Activated CD4-positive, alpha-beta T cell treated with anti-CD3 and anti-CD28 coated beads, Interleukin-2, amount 50 U/mL, for 4 hours (primary cell): ENCODE measurements around the gene SEMA4D.
A peak's percentile ranks its signal among the peaks of the same experiment; 100 is the strongest.
"Not testable (repeated sequence)": the region's sequence is repeated elsewhere in the genome, so short reads cannot be mapped to it uniquely, and the experiment has no call there.

ENCODE experiments used
- DNase-seq, 2 experiments: peaks; one replicate each; pipeline ENCODE4 v3.0.0-alpha.2; 2020

SEMA4D gene

DNA sequence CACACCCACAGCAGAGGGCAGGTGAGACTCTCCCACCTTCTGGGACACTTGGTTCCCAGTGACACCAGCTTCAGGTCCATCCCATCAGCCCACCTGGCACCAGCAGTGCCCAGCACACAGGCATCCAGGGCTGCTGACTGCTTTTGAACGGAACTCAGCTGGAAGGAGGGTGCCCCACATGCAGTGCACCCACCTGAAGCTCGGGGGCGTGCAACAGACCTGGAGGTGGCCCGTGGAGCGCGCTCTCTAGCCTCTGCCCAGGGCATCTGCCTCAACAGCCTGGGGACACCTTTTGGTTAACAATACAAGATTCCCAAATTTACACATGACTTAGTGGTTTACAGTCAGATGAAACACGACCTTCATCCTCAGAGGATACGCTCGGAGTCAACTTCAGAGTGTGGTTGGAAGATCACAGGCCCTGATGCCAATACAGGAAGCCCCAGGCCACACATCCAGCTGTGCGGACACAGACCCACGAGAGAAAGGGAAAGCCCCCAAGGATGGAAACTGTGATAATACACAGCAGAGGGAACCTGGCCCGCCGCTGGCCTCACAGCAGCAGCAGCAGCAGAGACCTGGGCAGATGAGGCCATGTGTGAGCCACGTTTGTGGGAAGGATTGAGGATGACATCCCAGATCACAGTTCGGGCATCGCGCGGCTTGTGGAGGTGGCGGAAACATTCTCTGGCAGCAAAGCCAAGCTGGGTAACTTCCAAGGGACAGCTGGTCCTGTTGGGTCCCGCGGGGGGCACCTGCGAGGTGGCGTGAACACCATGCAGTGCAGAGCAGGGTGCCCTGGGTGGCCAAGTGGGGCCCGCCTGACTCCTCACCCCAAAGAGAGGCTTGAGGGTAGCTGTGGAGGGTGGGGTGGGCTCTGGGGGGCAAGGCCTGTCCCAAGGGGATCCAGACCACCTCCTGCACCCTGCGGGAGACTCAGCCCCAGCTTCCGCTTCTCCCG is 115.6 kb downstream of the SEMA4D start:
- DNase-seq = no peak

DNA sequence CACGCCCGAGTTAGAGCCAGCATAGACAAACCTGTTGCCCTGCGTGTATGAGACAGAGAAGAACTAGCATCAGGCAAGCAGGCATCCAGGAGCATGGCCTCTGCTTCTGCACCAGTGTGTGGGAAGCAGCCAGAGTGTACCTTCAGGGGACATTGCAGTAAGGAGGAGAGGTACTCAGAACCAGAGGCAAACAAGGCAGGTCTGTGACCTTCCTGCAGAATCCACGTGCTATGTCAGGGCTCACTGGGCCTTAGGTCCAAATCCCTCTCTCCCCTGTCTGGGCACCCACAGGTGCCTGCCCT is 116.7 kb downstream of the SEMA4D start:
- no peak for DNase-seq

DNA sequence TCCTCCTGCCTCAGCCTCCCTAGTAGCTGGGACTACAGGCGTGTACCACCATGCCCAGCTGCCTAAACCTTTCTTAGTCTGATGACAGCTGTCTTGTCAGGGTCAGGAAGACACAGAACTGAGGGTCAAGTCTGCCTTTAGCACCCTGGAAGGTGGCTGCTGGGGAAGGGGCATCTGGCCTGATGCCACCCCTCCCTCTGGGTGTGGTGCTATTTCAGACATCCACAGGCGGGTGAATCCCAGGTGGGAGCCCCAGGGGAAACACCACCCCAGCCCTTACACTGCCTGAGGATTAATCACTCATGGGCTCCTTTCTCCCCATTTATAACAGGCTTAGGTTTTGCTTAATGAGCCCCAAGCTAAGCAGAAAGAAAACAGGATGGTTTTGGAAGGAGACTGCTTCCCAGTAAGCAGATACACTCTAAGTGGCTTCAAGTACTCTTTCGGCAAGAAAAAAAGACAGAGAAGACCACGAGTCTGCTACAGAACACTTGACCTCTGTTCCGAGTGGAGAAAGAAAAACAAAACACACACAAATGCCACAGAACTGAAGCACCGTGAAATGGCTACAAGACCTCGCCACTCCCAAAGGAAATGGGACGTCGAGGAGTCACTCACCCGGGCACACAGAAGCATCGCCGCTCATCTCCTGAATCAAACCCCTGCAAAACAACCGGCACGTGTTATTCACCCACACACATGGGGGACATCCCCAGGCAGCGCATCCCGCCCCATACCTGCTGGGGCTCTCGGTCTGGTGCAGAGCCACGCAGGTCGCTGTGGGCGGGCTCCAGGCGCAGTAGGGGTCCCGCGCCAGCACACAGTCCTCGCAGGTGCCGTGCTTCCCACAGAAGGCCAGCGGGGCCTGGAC is 117.2 kb downstream of the SEMA4D start:
- no peak for DNase-seq

DNA sequence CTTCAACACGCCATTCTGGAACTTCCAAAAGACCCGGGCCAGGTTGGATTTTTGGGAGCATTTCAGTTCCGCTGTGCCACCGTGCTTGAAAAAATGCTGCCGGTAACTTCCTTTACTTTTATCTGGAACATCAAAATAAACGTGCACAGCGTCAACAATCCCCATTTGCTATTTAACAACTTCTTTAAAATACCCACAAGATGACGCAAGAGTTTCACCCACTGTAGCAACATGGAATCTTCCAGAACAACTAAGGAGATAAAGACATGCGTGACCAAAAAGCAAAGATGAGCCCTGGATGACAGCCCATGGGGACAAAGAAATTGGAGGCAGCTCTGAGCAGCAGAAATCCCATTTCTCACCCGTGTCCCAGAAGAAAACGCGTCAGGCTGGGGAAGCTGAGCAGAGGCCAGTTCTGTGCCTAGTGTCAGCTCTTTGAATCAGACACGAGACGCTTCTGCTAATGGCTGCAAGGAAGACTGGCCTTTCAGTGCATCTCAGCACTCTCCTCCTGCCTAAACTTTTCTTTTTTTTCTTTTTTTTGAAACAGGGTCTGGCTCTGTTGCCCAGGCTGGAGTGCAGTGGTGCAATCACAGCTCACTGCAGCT is 118.3 kb downstream of the SEMA4D start:
- no peak for DNase-seq

DNA sequence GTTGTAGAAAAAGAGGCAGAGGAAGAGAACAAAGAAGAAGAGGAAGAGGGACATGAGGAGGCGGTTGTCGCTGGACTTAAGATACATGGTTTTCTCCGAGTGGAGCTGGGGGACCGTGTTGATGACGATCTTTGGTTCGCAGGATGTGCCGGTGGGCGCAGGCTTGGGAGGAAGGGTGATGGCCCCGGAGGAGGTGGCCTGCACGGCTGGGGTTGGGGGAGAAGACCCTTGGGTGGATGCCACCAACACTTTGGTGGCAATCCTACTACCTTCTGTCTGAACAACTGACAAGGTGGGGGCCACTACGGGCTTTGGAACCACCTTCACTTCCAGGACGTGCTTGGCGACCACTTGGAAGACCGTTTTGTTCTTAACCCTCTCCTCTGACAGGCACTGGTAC is 118.9 kb downstream of the SEMA4D start:
- no peak for DNase-seq

DNA sequence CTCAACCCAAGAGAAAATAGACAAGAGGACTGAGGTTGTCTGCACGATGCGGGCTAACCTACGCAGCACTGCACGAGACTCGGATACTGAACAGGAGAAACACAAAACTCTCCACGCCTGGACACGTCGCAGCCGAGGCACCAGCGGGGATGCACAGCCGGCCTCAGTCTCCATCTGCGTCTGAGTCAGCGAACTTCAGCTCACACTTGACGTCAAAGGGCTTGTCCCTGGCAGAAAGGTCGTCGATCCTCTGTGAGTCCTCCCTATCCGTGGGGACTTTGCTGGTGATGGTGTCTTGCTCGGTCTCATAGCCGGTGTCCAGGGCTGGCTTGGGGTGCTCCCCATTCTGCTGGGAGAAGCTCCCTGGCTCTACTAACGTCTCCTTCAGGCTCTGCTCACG is 119.4 kb downstream of the SEMA4D start:
- no peak for DNase-seq

DNA sequence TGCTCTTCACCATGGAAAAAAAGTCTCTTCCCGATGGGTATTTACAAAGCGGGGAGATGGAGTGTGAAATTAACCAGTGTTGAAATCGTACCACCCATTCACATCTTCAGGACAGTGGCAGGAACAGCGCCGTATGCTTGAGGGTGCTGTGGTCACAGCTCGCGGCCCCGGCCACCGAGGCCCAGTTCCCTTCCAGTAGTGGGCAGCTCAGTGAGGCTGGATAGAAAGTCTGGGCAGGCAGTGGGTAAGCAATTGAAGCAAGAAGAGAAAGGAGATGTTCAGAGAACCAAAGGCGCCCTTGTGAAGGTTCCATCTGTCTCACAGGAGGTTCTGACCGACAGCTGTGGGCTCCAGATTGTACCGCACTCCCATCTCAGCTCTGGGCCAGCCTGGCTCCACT is 120.5 kb downstream of the SEMA4D start:
- DNase-seq = no peak

DNA sequence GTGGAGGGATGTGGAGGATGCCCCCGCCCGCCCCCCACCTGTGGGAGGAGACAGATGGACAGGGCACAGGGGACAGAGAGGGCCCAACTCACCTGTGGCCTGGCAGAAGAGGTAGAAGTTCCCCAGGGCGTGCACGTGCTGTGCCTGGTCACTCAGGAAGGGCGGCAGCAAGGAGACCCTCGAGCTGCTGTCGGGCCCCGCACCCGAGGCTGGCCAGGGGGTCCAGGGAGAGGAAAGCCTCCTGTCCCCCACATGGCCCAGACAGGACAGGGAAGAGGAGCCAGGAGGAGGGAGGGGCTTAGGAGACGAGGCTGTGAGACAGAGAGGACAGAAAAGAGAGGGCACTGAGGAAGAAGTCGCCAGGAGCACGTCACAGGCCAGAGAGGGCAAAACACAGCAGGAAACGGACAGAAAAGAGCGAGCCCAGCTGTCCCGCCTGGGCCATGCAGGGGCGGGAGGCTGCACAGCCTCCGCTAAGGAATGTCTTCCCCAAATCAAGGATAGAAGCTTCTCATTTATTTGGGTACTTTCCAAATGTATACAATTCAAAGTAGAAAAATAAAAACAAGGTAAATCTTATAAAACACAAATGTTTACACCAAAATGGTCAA is 121.1 kb downstream of the SEMA4D start:
- no peak for DNase-seq

DNA sequence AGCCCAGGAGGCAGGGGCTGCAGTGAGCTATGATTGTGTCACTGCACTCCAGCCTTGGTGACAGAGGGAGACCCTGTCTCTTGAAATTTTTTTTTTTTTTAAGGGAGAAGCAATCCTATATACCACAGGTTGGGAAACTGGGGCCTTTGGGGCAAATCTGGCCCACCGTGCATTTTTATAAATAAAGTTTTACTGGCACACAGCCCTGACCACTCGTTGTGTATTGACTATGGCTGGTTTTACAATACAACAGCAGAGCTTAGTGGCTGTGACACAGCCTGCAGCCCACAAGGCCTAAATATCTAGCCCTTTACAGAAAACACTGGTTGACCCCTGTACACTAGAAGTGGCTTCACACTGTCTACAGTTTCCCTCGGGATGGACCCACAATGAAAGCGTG is 121.6 kb downstream of the SEMA4D start:
- no peak for DNase-seq

DNA sequence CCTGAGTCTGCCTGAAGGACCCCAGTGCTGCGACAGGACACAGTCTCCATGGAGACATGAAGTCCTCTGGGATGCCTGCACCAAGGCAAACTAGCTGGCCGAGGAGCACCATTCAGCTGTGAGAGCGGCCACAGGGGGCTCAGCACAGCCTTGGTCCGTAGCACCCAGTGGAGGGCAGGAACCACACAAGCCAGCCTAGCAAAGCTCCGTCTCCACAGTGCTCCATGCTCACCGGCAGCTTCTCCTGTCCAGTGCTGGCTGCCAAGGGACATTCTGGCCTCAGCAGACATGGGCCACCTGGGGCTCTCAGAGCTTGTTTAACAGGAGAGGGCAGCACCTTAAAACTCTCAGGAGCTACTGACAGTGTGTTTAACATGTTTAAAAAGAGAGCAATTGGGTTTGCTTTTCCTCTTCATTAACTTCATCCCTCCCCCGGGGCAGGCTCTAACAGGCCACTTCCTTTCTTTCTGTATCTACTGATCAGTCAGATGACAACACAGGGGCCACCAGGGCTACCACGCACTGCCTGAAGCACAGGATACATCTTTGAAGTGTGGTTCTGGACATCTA is 122.6 kb downstream of the SEMA4D start:
- no peak for DNase-seq

DNA sequence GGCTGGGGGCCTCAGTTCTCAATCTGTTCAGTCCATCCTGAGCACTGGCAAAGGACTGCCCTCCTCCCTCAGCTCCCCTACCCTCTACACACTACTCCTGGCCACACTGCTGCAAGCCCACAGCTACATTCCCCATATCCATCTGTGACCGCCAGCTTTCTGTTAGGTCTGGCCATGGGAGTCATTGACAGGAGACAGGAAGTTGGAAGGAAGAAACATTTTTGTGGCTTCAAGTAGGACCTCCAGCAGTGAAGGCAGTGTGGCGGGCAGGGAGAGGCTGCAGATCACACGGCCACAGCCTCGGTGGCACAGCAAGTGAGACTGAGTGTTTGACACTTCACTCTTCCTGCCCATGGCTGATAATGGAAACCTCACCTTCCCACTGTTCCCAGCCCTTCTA is 123.7 kb downstream of the SEMA4D start:
- DNase-seq = no peak

DNA sequence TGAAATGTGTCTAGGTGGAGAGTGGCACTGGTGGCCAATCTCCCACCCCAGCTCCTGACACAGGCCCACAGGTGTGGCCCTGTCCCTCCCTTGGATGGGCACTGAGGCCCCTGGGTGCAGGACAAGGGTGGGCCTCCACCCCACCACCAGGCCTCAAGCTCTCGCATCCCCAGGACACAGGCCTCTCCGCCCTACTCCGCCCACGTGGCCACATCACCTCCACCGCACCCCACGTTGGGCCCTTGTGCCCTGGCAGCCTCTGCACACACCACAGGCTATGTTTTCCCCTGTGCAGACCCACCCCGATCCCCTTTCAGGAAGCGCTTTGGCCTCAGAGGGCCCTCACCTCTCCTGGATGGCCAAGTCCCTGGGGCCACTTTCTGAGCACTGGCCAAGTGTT is 124.9 kb downstream of the SEMA4D start:
- DNase-seq = no peak

DNA sequence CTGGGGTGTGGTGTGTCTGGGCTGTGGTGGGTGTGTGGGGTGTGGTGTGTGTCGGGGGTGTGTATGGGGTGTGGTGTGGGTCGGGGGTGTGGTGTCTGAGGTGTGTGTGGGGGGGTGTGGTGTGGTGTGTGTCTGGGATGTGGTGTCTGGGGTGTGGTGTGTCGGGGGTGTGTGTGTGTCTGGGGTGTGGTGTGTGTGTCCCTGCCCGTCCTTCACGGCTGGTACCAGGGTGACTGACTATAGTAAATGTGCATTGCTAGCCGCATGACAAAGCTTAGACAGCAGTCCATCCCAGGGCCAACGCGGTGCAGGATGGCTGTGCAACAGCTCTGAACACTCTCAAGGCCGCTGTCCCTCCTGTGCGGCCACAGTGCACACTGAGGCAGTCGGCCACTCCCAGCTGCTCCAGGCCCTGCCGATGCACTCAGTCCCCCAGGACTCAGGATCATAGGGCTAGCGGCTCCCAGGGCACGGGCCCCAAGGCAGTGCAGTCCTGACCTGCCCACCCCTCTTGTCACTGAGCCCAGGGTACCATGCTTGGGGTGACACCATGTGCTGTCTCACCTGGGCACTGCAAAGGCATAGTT is 125.6 kb downstream of the SEMA4D start:
- DNase-seq = peak; percentile 20 to 25

DNA sequence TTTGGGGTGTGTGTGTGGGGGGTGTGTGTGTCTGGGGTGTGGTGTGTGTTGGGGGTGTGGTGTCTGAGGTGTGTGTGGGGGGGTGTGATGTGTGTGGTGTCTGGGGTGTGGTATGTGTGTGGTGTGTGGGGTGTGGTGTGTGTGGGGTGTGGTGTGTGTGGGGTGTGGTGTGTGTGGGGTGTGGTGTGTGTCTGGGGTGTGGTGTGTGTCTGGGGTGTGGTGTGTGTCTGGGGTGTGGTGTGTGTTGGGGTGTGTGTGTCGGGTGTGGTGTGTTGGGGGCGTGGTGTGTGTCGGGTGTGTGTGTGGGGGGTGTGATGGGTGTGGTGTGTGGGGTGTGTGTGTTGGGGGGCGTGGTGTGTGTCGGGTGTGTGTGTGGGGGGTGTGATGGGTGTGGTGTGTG is 126.1 kb downstream of the SEMA4D start:
- DNase-seq = not testable (repeated sequence)

DNA sequence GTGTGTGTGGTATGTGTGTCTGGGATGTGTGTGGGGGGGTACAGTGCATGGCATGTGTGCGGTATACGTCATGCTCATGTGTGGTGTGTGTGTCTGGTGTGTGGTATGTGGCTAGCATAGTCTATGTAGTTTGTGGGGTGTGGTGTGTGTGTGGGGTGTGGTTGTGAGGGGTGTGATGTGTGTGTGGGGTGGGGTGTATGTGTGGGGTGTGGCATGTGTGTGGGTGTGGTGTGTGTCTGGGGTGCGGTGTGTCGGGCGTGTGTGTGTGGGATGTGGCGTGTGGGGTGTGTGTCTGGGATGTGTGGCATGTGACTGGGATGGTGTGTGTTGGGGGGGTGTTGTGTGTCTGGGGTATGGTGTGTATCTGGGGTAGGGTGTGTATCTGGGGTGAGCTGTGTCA is 127.3 kb downstream of the SEMA4D start:
- DNase-seq = no peak

DNA sequence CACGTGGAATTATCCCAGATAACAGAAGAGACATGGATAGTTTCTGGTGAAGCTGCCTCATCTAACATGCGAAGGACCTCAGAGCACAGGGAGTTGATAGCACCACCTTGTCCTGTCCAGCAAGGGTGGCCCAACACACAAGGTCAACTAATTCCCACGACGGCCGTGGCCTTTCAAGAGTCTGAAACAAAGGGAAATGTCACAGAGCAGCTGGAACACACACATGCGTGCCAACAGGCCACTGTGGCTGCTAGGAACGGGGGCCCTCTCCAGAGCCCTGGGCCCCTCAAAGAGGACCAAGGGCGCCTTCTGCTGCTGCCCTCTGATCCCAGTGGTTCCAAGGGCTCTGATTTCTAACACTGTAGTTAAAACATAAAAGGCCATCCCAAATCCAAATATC is 128.9 kb downstream of the SEMA4D start:
- DNase-seq = no peak

DNA sequence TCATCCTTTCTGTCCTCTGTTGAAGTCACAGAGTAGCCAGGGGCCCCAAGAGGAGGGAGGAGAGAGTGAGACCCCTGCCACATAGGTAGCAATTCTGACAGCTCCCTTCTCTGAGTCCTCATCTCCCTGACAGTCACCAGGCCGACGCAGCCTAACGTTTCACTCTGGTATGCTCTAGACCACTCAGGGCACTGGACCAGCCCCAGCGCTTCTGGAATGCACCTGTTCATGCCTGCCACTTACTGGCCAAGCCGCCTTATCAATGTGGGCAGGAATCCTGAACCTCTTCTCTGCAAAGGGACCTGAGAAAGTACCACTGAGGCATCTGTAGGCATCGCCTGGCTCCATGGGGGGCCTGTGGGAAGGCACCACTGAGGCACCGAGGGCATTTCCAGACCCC is 129.4 kb downstream of the SEMA4D start:
- DNase-seq = no peak

DNA sequence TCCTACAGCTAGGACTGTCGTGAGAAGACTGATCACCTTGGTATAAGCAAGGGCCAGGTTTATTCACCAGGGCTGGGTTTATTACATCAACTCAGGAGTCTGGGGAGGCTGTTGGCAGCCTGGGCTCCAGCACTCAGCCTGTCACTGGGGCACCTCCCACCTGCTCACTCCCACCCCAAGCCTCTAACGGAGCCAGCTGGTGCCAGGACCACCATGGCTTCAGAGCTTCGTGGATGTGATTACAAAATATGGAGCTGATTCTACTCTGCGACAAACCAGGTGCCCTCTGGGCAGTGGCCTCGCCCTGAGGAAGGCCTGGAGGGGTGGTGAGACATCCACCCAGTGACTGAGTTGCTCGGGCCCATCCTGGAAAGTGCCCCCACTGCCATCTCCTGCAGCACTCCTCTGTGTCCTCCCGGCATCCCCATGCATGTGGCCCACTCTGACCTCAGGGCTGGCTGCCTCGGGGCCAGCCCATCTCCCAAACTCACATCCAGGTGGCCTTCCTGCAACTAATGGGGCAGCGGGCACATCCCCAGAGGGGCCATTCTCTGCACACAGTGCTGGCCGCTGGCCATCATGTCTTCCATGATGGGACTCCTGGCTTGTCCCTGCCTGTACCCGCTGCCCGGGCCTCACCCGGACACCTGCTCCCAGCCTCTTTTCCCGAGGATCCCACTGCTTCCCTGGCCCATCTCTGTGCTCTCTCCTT is 130.0 kb downstream of the SEMA4D start:
- DNase-seq = no peak

DNA sequence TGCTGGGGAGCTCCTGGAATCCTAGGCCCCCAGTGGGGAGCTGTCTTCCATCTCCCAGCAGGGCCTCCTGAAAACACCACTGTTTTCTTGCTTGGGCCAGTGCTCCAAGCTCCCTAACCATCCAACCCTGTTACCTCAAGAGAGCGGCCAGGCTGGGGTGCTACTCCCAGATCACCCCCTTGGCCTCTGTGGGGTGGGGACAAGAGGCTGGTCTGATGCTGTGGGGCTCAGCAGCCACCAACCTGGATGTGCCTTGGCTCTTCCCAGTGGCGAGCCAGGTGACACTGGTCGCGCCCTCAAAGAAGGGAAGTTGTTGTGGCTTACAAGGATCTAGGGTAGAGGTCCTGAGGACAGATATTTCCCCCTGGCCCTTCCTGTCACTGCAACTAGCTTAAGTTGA is 130.6 kb downstream of the SEMA4D start:
- no peak for DNase-seq

DNA sequence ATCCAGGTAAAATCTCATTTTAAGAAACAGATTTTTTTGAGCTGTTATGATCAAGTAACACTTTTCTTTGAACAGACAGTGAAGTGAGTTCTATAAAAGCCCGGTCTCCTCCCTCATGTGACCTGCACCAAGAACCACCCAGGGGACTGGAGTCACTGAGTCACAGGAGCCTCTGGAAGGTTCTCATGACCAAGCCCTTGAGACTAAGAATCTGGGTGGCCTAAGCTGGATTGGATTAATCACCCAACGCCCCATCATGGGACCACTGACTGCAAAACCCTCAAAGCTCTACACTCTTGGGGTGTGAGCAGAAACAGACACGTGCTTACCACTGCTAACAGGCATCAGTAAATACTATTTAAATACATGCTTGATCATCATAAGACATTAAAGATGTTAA is 131.2 kb downstream of the SEMA4D start:
- no peak for DNase-seq

DNA sequence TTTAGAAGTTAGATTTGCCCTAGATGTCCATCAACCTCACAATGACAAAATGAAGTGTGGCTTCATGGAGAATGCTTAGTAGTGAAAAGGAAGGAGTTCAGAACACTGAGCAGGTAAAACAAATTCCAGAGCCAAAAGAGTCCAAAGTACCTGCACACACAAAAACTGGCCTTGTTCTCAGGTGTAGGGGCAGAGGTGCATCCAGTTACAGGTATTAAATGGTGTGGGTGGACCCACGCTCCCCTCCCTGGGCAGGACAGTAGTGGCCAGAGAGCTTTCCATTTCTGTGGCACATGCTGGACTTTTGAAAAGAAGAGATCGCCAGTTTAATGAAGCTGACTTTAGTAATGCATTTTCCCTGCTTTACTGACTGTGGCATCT is 132.4 kb downstream of the SEMA4D start:
- no peak for DNase-seq
